Panc1 (cell line): ENCODE data around the gene ZDHHC11B. TPM values are rescaled to one million over a fixed set of nuclear protein-coding genes. Genes with fewer than 3 reads are reported as not detected.
A peak's percentile ranks its signal among the peaks of the same experiment; 100 is the strongest.

ENCODE experiments used
- ATAC-seq: fragments of 200-7000 bp; cut with Tn5 transposase; 2 replicates; pipeline ENCODE4 v1.9.1; 2020; ENCODE audit warnings: mild to moderate bottlenecking, moderate library complexity
- BruUV-seq: library from RNA; stranded (reverse); fragments of 400-500 nt; replicated peaks from 2 replicates; lab custom pipeline; 2021; lab: Mats Ljungman, UMichigan
- CTCF ChIA-PET: fragments of 300-600 bp; sonication (Branson Sonifier 250); formaldehyde crosslinking; loops from one replicate; lab custom pipeline; 2022; ENCODE audit warnings: antibody characterized with exemption; lab: Charles Lee
- POLR2A ChIA-PET: fragments of 300-600 bp; sonication (Branson Sonifier 250); formaldehyde crosslinking; loops from one replicate; lab custom pipeline; 2022; ENCODE audit warnings: antibody characterized with exemption; lab: Charles Lee
- DNase-seq: peaks from one replicate; pipeline ENCODE4 v3.0.0-alpha.2; 2010; ENCODE audit warnings: low read depth, low spot score
- H3K27ac ChIP-seq: 2 replicates; pipeline ENCODE4 v1.5.1; 2011; ENCODE audit warnings: mild to moderate bottlenecking, low read length, inconsistent platforms
- H3K27me3 ChIP-seq: fragments of 200-500 bp; sonication (Bioruptor generic); 2 replicates; pipeline ENCODE4 v1.6.0; 2014; ENCODE audit warnings: low read length, inconsistent platforms; ENCODE audit not compliant: control insufficient read depth, insufficient read depth
- H3K36me3 ChIP-seq: fragments of 200-500 bp; sonication (Bioruptor generic); 2 replicates; pipeline ENCODE4 v1.5.1; 2014; ENCODE audit warnings: inconsistent platforms, mild to moderate bottlenecking, low read length, moderate library complexity; ENCODE audit not compliant: control insufficient read depth, insufficient read depth
- H3K4me1 ChIP-seq: 2 replicates; pipeline ENCODE4 v1.5.1; 2011; ENCODE audit warnings: inconsistent platforms, mild to moderate bottlenecking, low read length, moderate library complexity; ENCODE audit not compliant: control insufficient read depth, insufficient read depth
- H3K4me3 ChIP-seq, 2 experiments: 2 replicates each; pipeline ENCODE4 v1.5.1; 2011 to 2012; ENCODE audit warnings: low read depth in 2 of 2, low read length in 2 of 2, mild to moderate bottlenecking in 2 of 2, inconsistent platforms in 1 of 2, moderate library complexity in 1 of 2
- H3K9me3 ChIP-seq: fragments of 200-500 bp; sonication (Bioruptor generic); 2 replicates; pipeline ENCODE4 v1.5.1; 2014; ENCODE audit warnings: low read depth, mild to moderate bottlenecking, inconsistent platforms, low read length, moderate library complexity; ENCODE audit not compliant: control insufficient read depth, insufficient read depth
- POLR2AphosphoS5 ChIP-seq: IDR thresholded peaks from 2 replicates; pipeline ENCODE4 v1.6.1; 2012; ENCODE audit warnings: mild to moderate bottlenecking, low read depth, low read length, moderate library complexity
- SIN3A ChIP-seq: IDR thresholded peaks from 2 replicates; pipeline ENCODE4 v1.6.1; 2012; ENCODE audit warnings: low read depth, mild to moderate bottlenecking, low read length, moderate library complexity, borderline replicate concordance; ENCODE audit not compliant: insufficient read depth
- TCF7L2 ChIP-seq: IDR thresholded peaks from 2 replicates; pipeline ENCODE4 v1.6.1; 2011; ENCODE audit warnings: mild to moderate bottlenecking, low read depth, low read length, inconsistent platforms
- in situ Hi-C: cut with HindIII; loops from 2 replicates; pipeline ENCODE4 v1.10.0; 2016; ENCODE audit warnings: low sequenced_read_pairs, low pct_unique_long_range_greater_than_20kb
- intact Hi-C: fragments of 100-400 bp; cut with micrococcal nuclease; formaldehyde crosslinking; loops from one replicate; pipeline ENCODE4 v1.10.0; 2022; ENCODE audit not compliant: unreplicated experiment
- total RNA-seq: library from RNA; stranded (reverse); gene quantifications from one replicate; pipeline ENCODE4 v1.2.1, GENCODE V29; 2021; ENCODE audit not compliant: unreplicated experiment
- TF ChIP-seq, protein P1 (sequence below): fragments of 450-650 bp; IDR thresholded peaks from 2 replicates; pipeline ENCODE4 v1.5.1; 2017; ENCODE audit warnings: mild to moderate bottlenecking
- TF ChIP-seq, protein P2 (sequence below), 2 experiments: IDR thresholded peaks; 2 replicates each; pipeline ENCODE4 v1.6.1; 2011 to 2012; ENCODE audit warnings: low read depth in 2 of 2, control low read depth in 1 of 2, low read length in 1 of 2, mild to moderate bottlenecking in 1 of 2, moderate library complexity in 1 of 2; ENCODE audit not compliant: insufficient read depth in 1 of 2

Gene ZDHHC11B
- total RNA-seq, 1 experiment from 2014 or later = 1.4 TPM

DNA sequence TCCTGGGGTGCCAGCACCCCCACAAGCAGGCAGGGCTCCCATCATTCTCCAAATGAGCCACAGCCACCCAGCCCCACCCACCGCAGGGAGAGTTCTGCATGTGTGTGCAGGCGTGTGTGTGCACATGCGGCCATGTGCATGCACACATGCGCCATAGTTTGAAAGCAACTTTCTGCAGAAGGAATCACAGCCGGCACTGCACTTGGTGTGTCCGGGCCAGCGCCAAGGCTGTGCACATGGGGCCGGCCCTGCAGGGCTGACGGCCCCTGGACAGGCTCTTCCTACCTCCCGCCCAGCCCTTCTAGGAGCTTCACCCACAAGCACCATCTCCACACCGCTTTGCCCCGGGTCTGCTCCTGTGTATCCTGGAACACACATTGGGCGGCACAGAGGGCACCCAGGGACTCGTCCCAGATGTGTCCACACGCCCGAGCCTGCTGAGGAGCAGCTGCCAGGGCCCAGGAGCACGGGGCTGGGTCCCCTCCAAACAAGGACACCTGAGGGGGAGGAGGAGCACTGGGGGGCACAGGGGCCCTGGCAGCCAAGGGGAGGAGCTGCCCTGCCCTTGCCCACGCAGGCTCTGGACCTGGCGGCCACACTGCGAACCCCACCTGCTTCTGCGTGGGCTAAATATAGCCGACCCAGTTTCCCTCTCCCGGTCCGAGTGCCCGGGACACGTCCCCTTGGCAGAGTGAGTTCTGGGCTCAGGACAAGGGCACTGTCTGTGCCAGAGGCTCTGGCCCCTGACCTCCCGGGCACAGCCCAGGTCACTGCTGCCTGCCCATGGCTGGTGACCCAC is 110.5 kb downstream of the ZDHHC11B start:
- Histone ChIP-seq H3K27ac (no peak overlapping the region), H3K4me3 (no peak overlapping the region), H3K36me3 (no peaks in the 10 kb centered on the region), H3K27me3 (no peaks in the 10 kb centered on the region), H3K4me1 (peaks cover 50% of the 10 kb centered on the region), H3K9me3 (no peaks in the 10 kb centered on the region)
- in situ Hi-C loops (no loop called here), intact Hi-C loops (loop anchor here (5.0 kb wide), 1 partner anchor 228 kb away; no protein-coding TSS in a partner anchor)
- ATAC-seq (peak; percentile 1; the same call in 1 of the 2 replicates), DNase-seq (no peak)
- CTCF ChIA-PET = interaction anchor here (0.5 kb wide), 1 partner anchor 178 kb away, joined by 4 read pairs; no protein-coding TSS in a partner anchor
- TF ChIP-seq SIN3A (no peak), POLR2AphosphoS5 (peak; percentile 22; the same call in 1 of the 2 replicates)
- TF ChIP-seq, protein P1, sequence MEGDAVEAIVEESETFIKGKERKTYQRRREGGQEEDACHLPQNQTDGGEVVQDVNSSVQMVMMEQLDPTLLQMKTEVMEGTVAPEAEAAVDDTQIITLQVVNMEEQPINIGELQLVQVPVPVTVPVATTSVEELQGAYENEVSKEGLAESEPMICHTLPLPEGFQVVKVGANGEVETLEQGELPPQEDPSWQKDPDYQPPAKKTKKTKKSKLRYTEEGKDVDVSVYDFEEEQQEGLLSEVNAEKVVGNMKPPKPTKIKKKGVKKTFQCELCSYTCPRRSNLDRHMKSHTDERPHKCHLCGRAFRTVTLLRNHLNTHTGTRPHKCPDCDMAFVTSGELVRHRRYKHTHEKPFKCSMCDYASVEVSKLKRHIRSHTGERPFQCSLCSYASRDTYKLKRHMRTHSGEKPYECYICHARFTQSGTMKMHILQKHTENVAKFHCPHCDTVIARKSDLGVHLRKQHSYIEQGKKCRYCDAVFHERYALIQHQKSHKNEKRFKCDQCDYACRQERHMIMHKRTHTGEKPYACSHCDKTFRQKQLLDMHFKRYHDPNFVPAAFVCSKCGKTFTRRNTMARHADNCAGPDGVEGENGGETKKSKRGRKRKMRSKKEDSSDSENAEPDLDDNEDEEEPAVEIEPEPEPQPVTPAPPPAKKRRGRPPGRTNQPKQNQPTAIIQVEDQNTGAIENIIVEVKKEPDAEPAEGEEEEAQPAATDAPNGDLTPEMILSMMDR = no peak
- no TSS peak for BruUV-seq
- POLR2A ChIA-PET = interaction anchor here (0.8 kb wide), 1 partner anchor 170 kb away, joined by 12 read pairs; no protein-coding TSS in a partner anchor

DNA sequence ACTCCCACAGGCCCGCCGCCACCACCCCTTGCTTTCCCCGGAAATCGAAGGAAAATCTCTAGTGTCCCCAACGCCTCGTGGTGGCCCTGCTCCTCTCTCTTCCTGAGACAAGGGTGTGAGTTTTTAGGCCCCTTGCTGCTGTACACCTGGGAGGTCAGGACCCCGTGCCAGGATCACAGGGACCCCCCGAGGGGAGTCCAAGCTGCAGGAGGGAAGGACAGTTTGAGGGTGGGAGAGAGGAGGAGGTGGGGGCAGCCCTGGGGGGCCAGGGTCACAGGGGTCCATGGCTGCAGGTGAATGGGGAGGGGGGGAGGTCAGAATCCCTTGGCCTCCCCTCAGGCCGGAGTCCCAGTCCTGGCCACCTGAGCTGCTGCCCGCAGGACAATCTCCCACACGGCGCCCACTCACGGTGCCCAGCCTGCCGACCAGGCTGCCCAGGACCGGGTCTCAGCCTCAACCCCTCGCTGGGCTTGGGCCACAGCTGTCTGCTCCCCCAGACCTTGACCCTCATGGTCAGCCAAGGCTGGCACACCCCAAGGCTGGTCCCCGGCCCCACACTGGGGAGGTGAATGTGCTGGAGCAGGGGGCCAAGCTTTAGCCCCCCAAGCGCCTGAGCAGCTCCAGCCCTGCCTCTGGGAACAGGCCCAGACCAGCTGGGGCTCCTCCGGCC is 111.2 kb downstream of the ZDHHC11B start:
- H3K4me1 ChIP-seq = peaks cover 52% of the 10 kb centered on the region
- H3K27me3 ChIP-seq = no peaks in the 10 kb centered on the region
- POLR2A ChIA-PET = interaction anchor here (0.6 to 0.7 kb wide), 2 partner anchors 215 to 230 kb away, joined by 7 to 9 read pairs; no protein-coding TSS in a partner anchor
- TF ChIP-seq TCF7L2 = no peak
- TF ChIP-seq, protein P2, sequence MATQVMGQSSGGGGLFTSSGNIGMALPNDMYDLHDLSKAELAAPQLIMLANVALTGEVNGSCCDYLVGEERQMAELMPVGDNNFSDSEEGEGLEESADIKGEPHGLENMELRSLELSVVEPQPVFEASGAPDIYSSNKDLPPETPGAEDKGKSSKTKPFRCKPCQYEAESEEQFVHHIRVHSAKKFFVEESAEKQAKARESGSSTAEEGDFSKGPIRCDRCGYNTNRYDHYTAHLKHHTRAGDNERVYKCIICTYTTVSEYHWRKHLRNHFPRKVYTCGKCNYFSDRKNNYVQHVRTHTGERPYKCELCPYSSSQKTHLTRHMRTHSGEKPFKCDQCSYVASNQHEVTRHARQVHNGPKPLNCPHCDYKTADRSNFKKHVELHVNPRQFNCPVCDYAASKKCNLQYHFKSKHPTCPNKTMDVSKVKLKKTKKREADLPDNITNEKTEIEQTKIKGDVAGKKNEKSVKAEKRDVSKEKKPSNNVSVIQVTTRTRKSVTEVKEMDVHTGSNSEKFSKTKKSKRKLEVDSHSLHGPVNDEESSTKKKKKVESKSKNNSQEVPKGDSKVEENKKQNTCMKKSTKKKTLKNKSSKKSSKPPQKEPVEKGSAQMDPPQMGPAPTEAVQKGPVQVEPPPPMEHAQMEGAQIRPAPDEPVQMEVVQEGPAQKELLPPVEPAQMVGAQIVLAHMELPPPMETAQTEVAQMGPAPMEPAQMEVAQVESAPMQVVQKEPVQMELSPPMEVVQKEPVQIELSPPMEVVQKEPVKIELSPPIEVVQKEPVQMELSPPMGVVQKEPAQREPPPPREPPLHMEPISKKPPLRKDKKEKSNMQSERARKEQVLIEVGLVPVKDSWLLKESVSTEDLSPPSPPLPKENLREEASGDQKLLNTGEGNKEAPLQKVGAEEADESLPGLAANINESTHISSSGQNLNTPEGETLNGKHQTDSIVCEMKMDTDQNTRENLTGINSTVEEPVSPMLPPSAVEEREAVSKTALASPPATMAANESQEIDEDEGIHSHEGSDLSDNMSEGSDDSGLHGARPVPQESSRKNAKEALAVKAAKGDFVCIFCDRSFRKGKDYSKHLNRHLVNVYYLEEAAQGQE (IDR thresholded peaks at IDR 0.05; ENCODE audit: insufficient read depth in 1 of 2, low read depth in 2 of 2, low read length in 1 of 2) = no peak
- TF ChIP-seq POLR2AphosphoS5 = peak; percentile 26
- no peaks in the 10 kb centered on the region for H3K36me3 ChIP-seq
- peak overlapping the region in 1 of 2 experiments; percentile 49; a peak in 2 of 4 replicates for H3K4me3 ChIP-seq
- CTCF ChIA-PET = interaction anchor here (0.5 kb wide), 1 partner anchor 178 kb away, joined by 4 read pairs; no protein-coding TSS in a partner anchor
- H3K9me3 ChIP-seq = no peaks in the 10 kb centered on the region
- no peak overlapping the region for H3K27ac ChIP-seq
- intact Hi-C loops = loop anchor here (5.0 kb wide), 1 partner anchor 229 kb away; no protein-coding TSS in a partner anchor
- ATAC-seq (no peak), DNase-seq (no peak)
- in situ Hi-C loops = no loop called here
- BruUV-seq = no TSS peak
